Hematopoietic multipotent progenitor cell (in vitro differentiated cells): Measurements from ENCODE around the gene LPO. TPM values are rescaled to one million over a fixed set of nuclear protein-coding genes. Genes with fewer than 3 reads are reported as not detected.

ENCODE experiments used
- DNase-seq, 3 donors: peaks; one replicate each; pipeline ENCODE4 v3.0.0-alpha.2; 2011 to 2015; ENCODE audit warnings: low read depth in 2 of 3, low spot score in 2 of 3
- total RNA-seq: library from RNA; depleted of rRNA; stranded (reverse); fragments of >200 nt; gene quantifications from one replicate; pipeline ENCODE4 v1.2.3, GENCODE V29; 2012

Gene LPO
- total RNA-seq, 1 donor: under 0.01 TPM

- DNase-seq: no peak
Measured at GRCh38 chr17:58228679-58229078, 9.7 kb upstream of the LPO start.

- no peak for DNase-seq
Measured at GRCh38 chr17:58229384-58229783, 9.0 kb upstream of the LPO start.

GRCh38 chr17:58229881-58230280, 8.5 kb upstream of the LPO start:
- DNase-seq: no peak

DNA sequence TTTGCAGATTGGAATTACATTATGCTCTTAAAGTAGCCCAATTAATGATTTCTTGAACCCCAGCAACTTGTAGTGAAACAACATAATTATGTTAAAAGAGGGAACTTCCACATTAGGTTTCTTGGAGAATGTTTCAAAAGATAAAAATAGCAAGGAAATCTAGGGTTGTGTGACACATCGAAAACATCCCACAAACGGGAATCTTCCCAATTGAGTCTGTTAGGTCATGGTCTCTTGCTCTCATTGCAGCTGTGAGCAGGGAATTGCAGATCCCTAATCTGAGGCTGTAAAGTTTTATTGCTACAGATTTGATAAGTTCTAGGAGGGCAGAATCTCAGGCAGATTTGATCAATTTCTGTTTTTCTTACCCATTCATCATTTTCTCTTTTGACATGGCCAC, 6.7 kb upstream of the LPO start:
- no peak for DNase-seq

GRCh38 chr17:58232707-58233156, 5.7 kb upstream of the LPO start:
- DNase-seq: no peak

- no peak for DNase-seq
Measured at GRCh38 chr17:58233543-58233942, 4.8 kb upstream of the LPO start.

DNA sequence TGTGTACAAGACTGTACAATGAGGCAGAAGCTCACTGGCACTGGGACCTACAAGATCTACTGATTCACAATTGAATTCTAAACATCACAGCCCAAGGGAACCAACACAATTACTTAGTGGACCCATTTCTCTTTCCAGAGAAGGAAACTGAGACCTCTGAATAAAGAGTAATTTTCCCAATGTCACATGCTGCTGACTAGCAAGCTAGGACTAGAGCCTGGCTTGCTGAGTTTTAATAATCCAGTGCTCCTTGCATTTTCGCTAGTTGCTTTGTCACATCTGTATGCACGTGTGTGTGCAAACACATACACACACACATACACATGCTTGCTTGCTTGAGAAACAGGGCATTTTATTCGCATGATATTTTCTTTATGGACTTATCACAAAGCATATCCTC, 3.9 kb upstream of the LPO start:
- no peak for DNase-seq

DNA sequence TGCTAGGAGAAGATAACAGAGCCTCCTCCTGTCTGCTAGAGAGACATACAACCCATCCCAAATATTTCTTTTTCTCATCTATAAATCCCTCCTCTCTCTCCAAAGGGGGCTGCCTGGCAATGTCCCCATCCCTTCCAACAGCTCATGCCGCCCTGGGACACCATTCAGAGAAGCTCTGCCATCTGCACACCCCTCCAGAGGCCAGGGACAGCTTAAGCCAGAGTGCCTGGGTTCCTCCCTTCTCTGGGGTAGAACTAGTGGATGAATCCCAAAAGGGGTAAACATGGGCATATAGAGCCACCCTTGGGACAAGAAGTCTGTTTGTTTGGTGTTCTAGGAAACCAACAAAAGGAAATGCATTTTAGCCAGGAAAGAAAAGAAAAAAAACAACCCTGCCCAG, 2.6 kb upstream of the LPO start:
- DNase-seq: no peak

DNA sequence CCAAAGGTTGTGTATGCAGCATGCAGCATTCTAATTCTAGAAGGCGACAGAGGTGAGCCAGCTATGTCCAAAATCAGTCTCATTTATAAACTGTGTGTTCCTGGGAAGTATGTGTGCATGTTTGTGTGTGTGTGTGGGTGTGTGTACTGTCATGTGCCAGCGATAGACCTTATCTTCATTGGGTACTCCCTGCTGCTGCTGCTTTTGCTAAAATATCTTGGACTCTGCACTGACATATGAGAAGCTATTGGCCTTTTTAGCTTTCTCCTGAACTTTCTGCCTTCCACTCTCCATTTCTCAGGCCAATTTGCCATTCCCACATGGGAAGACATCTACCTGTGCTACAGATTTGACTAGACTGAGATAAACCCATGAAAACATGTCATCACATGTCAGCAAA, 2.0 kb upstream of the LPO start:
- DNase-seq: no peak

DNA sequence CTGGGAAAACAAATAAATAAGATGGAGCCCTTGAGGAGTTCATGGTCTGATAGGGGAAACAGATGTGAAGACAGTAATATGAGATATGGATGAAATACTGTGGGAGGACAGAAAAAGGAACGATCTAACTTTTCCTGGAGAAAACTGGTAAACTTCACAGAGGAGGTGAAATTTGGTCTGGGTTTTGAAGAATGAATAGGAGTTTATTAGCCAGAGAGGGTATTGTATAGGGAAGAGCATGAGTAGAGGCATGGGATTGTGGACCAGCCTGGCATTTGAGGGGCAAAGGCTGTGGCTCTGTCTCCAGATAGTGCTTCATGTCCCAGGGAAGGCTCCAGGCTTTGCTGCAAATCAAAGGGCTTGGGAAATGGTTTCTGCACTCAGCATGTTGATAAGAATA, 1.6 kb downstream of the LPO start:
- DNase-seq: no peak

- no peak for DNase-seq
Measured at GRCh38 chr17:58242171-58242784, 3.9 kb downstream of the LPO start.

GRCh38 chr17:58244963-58245362, 6.6 kb downstream of the LPO start:
- DNase-seq: no peak

DNA sequence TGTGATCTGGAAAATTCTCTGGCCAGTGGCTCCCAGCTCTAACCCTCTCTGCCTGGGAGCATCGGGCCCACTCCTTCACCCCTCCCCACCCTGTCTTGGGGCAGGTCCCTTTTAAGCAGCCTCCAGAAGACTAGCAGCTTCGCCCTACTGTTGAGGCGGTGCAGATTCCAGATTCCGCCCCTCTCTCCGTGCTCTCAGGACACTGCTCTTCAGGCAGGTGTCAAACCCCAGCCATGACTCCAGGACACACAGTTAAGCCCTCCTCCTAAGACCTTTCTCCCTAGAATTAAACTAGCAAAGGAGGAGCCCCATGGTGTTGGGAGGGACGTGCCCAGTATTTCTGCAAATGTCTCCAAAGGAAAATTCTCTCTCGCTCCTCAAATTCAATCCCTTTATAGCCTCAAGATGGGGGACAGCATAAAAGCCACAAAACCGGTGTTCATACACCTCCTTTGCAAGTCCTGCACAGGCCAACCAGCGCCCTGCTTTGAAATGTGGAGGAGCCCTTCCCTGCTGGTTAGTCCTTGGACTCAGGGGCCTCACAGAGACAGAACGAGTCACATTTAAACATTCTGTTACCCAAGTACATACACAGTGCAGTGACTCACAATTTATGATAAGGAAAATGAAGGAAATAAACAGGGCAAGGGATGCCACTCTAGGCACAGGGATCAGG, 7.2 kb downstream of the LPO start:
- DNase-seq: no peak

DNA sequence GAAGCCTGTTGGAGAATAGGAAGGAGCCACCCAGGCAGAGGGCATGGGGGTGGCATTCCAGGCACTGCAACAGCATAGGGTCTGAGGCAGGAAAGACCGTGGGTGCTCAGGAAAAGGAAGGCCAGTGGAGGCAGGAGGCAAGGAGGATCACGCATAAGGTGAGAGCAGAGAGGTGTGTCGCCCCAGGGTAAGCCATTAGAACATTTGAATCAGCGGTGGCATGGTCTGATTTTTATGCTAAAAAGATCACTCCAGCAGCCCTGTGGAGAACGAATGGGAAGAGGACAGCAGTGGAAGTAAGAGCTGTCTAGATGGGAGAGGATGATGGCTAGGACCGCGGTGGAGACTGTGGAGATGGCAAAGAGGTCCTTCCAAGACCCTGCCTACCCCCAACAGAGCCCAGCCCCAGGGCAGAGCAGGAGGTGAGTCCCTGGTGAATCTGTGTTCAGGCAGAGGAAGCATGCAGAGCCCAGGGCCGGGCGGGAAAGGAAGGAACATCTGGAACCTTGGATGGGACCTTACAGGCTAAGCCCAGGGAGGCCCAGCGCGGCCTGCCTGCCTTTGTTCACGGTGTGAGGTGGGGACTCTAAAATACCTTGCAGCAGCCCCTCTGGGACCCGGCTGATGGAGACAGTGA, 7.8 kb downstream of the LPO start:
- DNase-seq: no peak

DNA sequence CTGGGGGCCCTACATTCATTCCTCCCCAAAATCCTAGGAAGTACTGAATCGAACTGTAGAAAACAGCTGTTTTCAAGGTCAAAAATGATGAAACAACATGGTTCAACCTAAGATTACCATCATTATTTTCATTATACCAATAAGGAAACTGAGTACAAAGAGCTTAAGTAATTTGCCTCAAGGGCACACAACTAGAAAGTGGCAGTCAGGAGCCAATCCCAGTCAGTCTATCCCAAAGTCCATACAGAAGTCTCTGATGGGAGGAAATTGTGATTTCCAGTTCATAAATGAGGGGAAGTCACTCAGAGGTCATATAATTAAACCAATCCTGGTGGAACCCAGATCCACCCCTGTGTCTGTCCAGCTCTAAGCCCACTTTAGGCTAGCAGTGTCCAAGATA, 8.4 kb downstream of the LPO start:
- DNase-seq: no peak

- no peak for DNase-seq
Measured at GRCh38 chr17:58247511-58248363, 9.4 kb downstream of the LPO start.

DNA sequence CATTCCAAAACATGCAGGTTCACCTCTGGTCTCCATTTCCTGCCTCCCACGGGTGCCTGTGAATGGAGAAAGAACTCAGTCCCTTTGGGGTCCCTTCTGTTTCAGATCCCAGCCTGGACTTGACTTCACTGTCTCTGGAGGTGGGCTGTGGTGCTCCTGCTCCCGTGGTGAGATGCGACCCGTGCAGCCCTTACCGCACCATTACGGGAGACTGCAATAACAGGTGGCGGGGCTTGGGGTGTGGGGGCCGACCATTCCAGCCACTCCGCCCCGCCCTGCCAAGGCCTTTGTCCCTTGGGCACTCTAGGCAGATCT, 10.5 kb downstream of the LPO start:
- DNase-seq: no peak

DNA sequence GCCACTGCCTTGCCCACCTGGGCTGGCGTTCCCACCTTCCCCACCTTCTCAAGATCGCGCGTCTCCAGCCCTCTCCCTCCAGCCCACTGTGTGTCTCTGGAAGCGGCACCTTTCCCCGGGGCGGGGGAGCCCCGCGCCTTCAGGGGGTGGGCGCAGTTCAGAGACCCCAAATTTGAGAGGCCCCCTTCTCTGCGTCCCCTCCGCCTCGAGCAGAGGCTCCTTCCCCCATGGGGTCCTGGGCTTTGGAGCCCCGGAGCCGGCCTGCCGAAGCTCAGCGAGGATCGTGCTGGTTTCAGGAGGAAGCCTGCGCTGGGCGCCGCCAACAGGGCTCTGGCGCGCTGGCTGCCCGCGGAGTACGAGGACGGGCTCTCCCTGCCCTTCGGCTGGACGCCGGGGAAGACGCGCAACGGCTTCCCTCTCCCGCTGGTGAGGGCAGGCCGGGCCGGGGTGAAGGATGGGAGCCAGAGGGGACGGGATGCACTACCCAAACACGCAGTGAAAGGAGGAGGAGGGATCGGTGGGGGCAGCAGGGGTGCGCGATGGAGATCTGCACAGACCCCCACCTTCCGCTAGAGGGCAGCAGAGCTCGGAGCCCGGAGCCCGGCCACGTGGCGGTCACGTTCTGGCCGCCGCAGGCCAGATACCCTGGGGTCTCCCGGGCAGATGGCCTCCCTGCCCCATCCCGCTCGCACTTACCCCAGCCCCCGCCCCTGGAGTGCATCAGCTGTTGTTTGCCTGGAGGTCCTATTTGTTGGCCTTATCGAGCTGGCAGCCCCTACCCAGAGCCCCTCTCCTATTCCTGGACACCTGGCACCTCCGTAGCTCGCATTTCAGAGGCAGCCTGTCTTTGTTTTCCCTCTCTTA, 11.1 kb downstream of the LPO start:
- DNase-seq: peak; percentile 61 to 68 (median 62)

DNA sequence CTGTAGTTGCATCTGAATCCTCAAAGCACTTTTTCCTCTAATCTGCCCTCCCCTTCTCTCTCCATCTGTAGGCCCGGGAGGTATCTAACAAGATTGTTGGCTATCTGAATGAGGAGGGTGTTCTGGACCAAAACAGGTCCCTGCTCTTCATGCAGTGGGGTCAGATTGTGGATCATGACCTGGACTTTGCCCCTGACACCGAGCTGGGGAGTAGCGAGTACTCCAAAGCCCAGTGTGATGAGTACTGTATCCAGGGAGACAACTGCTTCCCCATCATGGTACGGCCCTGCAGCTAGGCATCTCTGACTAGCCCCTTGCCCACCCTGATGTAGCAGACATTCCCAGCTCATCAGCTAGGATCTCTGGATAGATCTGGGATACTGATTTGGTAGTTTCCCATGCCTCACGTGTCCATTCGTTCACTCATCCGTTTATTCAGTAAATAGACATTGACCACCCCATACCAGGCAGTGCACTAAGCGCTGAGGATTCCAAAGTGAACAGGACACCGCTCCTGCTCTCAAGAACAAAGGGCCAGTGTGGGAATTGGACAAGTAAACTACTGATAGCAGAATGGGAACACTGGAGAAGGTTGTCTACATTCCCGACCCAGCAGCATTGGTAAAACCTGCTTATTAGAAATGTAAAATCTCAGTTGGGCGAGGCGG, 12.1 kb downstream of the LPO start:
- no peak for DNase-seq

DNA sequence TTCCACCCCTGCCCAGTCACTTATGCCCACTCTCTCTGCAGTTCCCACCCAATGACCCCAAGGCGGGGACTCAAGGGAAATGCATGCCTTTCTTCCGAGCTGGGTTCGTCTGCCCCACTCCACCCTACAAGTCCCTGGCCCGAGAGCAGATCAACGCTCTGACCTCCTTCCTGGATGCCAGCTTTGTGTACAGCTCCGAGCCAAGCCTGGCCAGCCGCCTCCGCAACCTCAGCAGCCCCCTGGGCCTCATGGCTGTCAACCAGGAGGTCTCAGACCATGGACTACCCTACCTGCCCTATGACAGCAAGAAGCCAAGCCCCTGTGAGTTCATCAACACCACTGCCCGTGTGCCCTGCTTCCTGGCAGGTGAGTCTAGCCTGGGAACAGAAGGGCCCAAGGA, 13.8 kb downstream of the LPO start:
- DNase-seq: no peak
